ENCODE measurements around the gene ALDH1A2.

The ALDH1A2 gene

GRCh38 chr15:57953874-57954273 lies 111.6 kb downstream of the ALDH1A2 start:
- no peak for DNase-seq (ENCODE audit: low read depth)
- H3K4me3 ChIP-seq (ENCODE audit: low read depth, low read length), result no peak overlapping the region
- no peak for TF ChIP-seq CTCF (IDR thresholded peaks at IDR 0.05; ENCODE audit: control insufficient read depth, extremely low read depth, insufficient read depth)

- H3K4me3 ChIP-seq (ENCODE audit: low read depth, low read length), result no peak overlapping the region
- TF ChIP-seq CTCF (IDR thresholded peaks at IDR 0.05; ENCODE audit: control insufficient read depth, extremely low read depth, insufficient read depth), result no peak
- DNase-seq (ENCODE audit: low read depth), result no peak
Measured at GRCh38 chr15:57951328-57951932, 114.1 kb downstream of the ALDH1A2 start.

- no peak for DNase-seq (ENCODE audit: low read depth)
- H3K4me3 ChIP-seq (ENCODE audit: low read depth, low read length), result no peak overlapping the region
- no peak for TF ChIP-seq CTCF (IDR thresholded peaks at IDR 0.05; ENCODE audit: control insufficient read depth, extremely low read depth, insufficient read depth)
Measured at GRCh38 chr15:57950381-57950946, 115.0 kb downstream of the ALDH1A2 start.

GRCh38 chr15:57949374-57949943 lies 116.1 kb downstream of the ALDH1A2 start:
- DNase-seq (ENCODE audit: low read depth), result no peak
- no peak for TF ChIP-seq CTCF (IDR thresholded peaks at IDR 0.05; ENCODE audit: control insufficient read depth, extremely low read depth, insufficient read depth)
- H3K4me3 ChIP-seq (ENCODE audit: low read depth, low read length), result no peak overlapping the region

GRCh38 chr15:57948351-57949289 lies 116.9 kb downstream of the ALDH1A2 start:
- DNase-seq (ENCODE audit: low read depth), result no peak
- TF ChIP-seq CTCF (IDR thresholded peaks at IDR 0.05; ENCODE audit: control insufficient read depth, extremely low read depth, insufficient read depth), result no peak
- no peak overlapping the region for H3K4me3 ChIP-seq (ENCODE audit: low read depth, low read length)

- TF ChIP-seq CTCF (IDR thresholded peaks at IDR 0.05; ENCODE audit: control insufficient read depth, extremely low read depth, insufficient read depth), result no peak
- no peak for DNase-seq (ENCODE audit: low read depth)
- no peak overlapping the region for H3K4me3 ChIP-seq (ENCODE audit: low read depth, low read length)
Measured at GRCh38 chr15:57947781-57948180, 117.7 kb downstream of the ALDH1A2 start.

Data from LNCaP clone FGC (cell line).